SJSA1 (cell line): ENCODE measurements around the gene PAK5. TPM values are rescaled to one million over a fixed set of nuclear protein-coding genes. Genes with fewer than 3 reads are reported as not detected.

Experiments
- DNase-seq, 2 experiments: peaks; one replicate each; pipeline ENCODE4 v3.0.0-alpha.2; 2015 to 2020; ENCODE audit warnings: low spot score in 2 of 2, low read depth in 1 of 2
- H3K27ac ChIP-seq: fragments of 250-450 bp; sonication (Bioruptor Pico); 2 replicates; pipeline ENCODE4 v1.5.1; 2020; ENCODE audit warnings: mild to moderate bottlenecking, moderate library complexity
- H3K27me3 ChIP-seq: fragments of 250-450 bp; sonication (Bioruptor Pico); replicated peaks from 2 replicates; pipeline ENCODE4 v1.5.1; 2020; ENCODE audit warnings: mild to moderate bottlenecking, moderate library complexity
- H3K36me3 ChIP-seq: fragments of 250-450 bp; sonication (Bioruptor Pico); 2 replicates; pipeline ENCODE4 v1.5.1; 2020; ENCODE audit warnings: mild to moderate bottlenecking
- H3K4me1 ChIP-seq: fragments of 250-450 bp; sonication (Bioruptor Pico); replicated peaks from 2 replicates; pipeline ENCODE4 v1.6.1; 2021; ENCODE audit warnings: mild to moderate bottlenecking
- H3K4me3 ChIP-seq: fragments of 250-450 bp; sonication (Bioruptor Pico); 2 replicates; pipeline ENCODE4 v1.5.1; 2020; ENCODE audit warnings: mild to moderate bottlenecking
- H3K9me3 ChIP-seq: fragments of 250-450 bp; sonication (Bioruptor Pico); replicated peaks from 2 replicates; pipeline ENCODE4 v1.5.1; 2020; ENCODE audit warnings: mild to moderate bottlenecking
- total RNA-seq: library from RNA; depleted of rRNA; stranded (reverse); fragments of >200 nt; shearing (Covaris generic); gene quantifications from 2 replicates; pipeline ENCODE4 v1.2.3, GENCODE V29; 2014

PAK5 gene
- total RNA-seq, 1 experiment from 2014 or later = not detected

- no peaks in the 10 kb centered on the region for H3K36me3 ChIP-seq
- no peak overlapping the region for H3K27ac ChIP-seq
- H3K9me3 ChIP-seq = no peaks in the 10 kb centered on the region
- H3K4me3 ChIP-seq = no peak overlapping the region
- DNase-seq = peak in 1 of 2 experiments; percentile 8
- H3K4me1 ChIP-seq = no peaks in the 10 kb centered on the region
- peaks cover 5% of the 10 kb centered on the region; the same call in 1 of the 2 replicates for H3K27me3 ChIP-seq
Measured at GRCh38 chr20:9590189-9590588, 248.7 kb downstream of the PAK5 start.

DNA sequence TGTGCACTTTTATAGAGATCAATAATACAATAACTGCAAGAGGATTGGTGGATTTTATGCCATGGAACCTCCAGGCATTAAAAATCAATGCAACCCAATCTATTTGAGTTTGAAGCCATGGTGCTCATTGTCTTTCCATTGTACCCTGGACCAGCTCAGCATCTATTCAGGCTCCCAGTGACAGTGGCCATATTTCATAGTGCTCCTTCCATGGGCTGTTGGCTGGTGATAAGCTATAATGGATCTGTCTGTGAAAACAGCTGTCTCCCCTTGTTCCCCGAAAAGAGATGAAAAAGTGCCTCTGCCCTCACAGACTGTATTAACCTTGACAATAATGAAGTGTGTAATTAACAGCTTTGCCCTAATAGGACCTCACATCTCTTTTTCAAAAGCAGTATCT is 250.2 kb downstream of the PAK5 start:
- DNase-seq = no peak
- Histone ChIP-seq H3K4me3 (no peak overlapping the region), H3K36me3 (no peaks in the 10 kb centered on the region), H3K9me3 (no peaks in the 10 kb centered on the region), H3K4me1 (no peaks in the 10 kb centered on the region), H3K27me3 (peaks cover 7% of the 10 kb centered on the region; the same call in 1 of the 2 replicates), H3K27ac (no peak overlapping the region)

DNA sequence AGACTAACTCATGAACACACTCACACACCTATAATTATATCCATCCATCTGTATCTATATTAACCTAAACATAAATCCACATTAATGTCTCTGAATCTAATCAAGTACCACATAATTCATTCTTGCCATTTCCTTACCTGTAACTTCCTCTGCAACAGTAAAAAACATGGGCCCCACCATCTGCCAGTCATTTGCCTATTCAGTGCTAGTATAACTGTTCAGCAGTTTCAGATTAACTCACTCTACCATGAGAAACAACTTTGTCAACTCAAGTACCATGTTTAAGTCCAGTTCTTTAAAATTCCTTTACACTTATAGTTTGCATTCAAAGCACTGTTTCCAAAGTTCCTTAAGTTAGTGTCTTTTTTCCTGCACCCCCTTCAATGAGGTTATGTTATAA is 255.7 kb downstream of the PAK5 start:
- Histone ChIP-seq H3K9me3 (no peaks in the 10 kb centered on the region), H3K36me3 (no peaks in the 10 kb centered on the region), H3K27ac (no peak overlapping the region), H3K4me3 (no peak overlapping the region), H3K27me3 (peaks cover 13% of the 10 kb centered on the region; the same call in 1 of the 2 replicates), H3K4me1 (no peaks in the 10 kb centered on the region)
- DNase-seq = no peak

DNA sequence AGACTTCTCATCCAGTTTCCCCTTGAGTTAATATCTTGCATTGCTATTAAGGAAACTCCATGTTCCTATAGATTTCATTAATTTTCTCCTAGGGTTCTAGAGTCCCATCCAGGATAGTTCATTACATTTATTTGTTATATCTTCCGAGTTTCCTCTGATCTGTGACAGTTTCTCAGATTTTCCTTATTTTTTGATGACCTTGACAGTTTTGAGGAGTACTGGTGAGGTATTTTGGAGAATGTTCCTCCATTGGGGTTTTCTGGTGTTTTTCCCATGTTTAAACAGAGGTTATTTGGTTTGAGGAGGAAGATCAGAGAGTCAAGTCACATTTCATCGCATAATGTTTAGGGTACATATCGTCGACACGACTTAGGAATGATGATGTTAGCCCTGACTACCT is 256.7 kb downstream of the PAK5 start:
- no peaks in the 10 kb centered on the region for H3K9me3 ChIP-seq
- H3K36me3 ChIP-seq = no peaks in the 10 kb centered on the region
- no peak for DNase-seq
- H3K4me3 ChIP-seq = no peak overlapping the region
- H3K27me3 ChIP-seq = peaks cover 13% of the 10 kb centered on the region; the same call in 1 of the 2 replicates
- no peaks in the 10 kb centered on the region for H3K4me1 ChIP-seq
- no peak overlapping the region for H3K27ac ChIP-seq

- H3K4me1 ChIP-seq = no peaks in the 10 kb centered on the region
Measured at GRCh38 chr20:9581509-9581908, 257.4 kb downstream of the PAK5 start.

GRCh38 chr20:9578594-9578993 is 260.3 kb downstream of the PAK5 start:
- no peak overlapping the region for H3K4me3 ChIP-seq
- no peaks in the 10 kb centered on the region for H3K9me3 ChIP-seq
- H3K36me3 ChIP-seq = no peaks in the 10 kb centered on the region
- no peaks in the 10 kb centered on the region for H3K4me1 ChIP-seq
- peaks cover 6% of the 10 kb centered on the region; the same call in 1 of the 2 replicates for H3K27me3 ChIP-seq
- H3K27ac ChIP-seq = no peak overlapping the region
- DNase-seq = no peak

More at GRCh38 chr20:9581509-9581908, 257.4 kb downstream of the PAK5 start:
- H3K36me3 ChIP-seq = no peaks in the 10 kb centered on the region
- no peak for DNase-seq
- no peaks in the 10 kb centered on the region for H3K9me3 ChIP-seq
- H3K4me3 ChIP-seq = no peak overlapping the region
- H3K27me3 ChIP-seq = peaks cover 13% of the 10 kb centered on the region; the same call in 1 of the 2 replicates
- no peak overlapping the region for H3K27ac ChIP-seq

DNA sequence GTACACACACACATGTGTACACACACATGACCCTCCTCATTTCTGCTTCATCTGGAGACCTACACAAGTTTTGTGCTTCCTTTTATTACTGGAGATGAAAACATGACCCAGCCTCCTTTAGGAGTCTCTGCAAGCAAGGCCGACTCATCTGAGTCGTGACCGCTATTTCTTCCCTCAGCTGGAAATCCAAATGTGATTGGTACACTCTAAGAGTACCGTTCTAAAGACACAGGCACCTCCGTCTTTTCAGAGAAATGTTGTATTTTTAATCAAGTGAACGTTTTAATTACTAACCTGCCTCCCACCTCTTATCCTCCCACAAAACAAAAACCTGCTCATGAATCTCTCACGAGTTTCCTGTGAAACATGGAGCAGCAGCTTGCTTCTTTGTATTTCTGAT is 261.5 kb downstream of the PAK5 start:
- Histone ChIP-seq H3K27ac (no peak overlapping the region), H3K9me3 (no peaks in the 10 kb centered on the region), H3K27me3 (peaks cover 6% of the 10 kb centered on the region; the same call in 1 of the 2 replicates), H3K4me1 (no peaks in the 10 kb centered on the region), H3K4me3 (no peak overlapping the region), H3K36me3 (no peaks in the 10 kb centered on the region)
- no peak for DNase-seq

GRCh38 chr20:9576695-9577094 is 262.2 kb downstream of the PAK5 start:
- no peaks in the 10 kb centered on the region for H3K9me3 ChIP-seq
- H3K4me1 ChIP-seq = no peaks in the 10 kb centered on the region
- H3K27me3 ChIP-seq = peaks cover 6% of the 10 kb centered on the region; the same call in 1 of the 2 replicates
- no peak overlapping the region for H3K4me3 ChIP-seq
- no peak for DNase-seq
- H3K36me3 ChIP-seq = no peaks in the 10 kb centered on the region
- H3K27ac ChIP-seq = no peak overlapping the region

DNA sequence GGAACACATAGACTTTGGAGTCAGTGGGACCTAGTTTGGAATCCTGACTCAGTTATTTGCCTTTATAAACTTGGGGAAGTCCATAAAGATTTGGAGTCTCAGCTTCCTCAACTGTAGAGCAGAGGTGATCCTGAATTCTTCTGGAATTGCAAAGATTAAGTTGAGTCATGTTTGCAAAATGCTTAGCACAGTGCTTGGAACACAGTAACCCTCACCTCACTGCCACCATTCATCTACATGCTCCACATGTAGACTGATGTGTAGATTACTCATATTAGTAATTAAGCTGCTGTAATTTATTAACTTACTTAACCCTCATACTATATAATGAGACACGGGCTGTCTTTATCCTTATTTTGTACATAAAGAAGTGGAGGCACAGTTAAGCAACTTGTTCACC is 263.0 kb downstream of the PAK5 start:
- no peak overlapping the region for H3K4me3 ChIP-seq
- H3K27me3 ChIP-seq = 0 out of 2 replicates have a peak, but pooled peaks cover 6% of the 10 kb centered on the region
- H3K4me1 ChIP-seq = no peaks in the 10 kb centered on the region
- H3K27ac ChIP-seq = no peak overlapping the region
- no peak for DNase-seq
- H3K9me3 ChIP-seq = no peaks in the 10 kb centered on the region
- H3K36me3 ChIP-seq = no peaks in the 10 kb centered on the region

DNA sequence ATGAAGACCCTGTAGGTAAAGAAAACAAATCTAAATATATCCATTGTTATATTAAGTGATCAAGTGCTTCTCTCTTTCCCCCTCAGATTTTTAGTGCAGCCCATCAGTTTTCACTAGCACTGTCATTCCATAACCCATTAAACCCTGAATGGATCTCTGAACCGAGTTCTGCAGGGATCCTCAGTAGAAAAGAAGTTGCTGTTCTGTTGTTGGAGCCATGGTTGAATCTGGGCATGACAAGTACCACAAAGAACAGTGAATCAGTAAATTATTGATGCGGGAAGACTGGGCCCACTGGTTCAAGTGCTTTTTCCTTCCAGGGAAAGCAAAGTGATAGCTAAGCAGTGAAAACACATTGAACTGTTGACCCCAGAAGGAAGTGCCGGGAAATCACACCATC is 264.1 kb downstream of the PAK5 start:
- Histone ChIP-seq H3K27ac (no peak overlapping the region), H3K9me3 (no peaks in the 10 kb centered on the region), H3K4me3 (no peak overlapping the region), H3K4me1 (no peaks in the 10 kb centered on the region), H3K27me3 (0 out of 2 replicates have a peak, but pooled peaks cover 6% of the 10 kb centered on the region), H3K36me3 (no peaks in the 10 kb centered on the region)
- DNase-seq = no peak

GRCh38 chr20:9574181-9574580 is 264.7 kb downstream of the PAK5 start:
- no peaks in the 10 kb centered on the region for H3K36me3 ChIP-seq

DNA sequence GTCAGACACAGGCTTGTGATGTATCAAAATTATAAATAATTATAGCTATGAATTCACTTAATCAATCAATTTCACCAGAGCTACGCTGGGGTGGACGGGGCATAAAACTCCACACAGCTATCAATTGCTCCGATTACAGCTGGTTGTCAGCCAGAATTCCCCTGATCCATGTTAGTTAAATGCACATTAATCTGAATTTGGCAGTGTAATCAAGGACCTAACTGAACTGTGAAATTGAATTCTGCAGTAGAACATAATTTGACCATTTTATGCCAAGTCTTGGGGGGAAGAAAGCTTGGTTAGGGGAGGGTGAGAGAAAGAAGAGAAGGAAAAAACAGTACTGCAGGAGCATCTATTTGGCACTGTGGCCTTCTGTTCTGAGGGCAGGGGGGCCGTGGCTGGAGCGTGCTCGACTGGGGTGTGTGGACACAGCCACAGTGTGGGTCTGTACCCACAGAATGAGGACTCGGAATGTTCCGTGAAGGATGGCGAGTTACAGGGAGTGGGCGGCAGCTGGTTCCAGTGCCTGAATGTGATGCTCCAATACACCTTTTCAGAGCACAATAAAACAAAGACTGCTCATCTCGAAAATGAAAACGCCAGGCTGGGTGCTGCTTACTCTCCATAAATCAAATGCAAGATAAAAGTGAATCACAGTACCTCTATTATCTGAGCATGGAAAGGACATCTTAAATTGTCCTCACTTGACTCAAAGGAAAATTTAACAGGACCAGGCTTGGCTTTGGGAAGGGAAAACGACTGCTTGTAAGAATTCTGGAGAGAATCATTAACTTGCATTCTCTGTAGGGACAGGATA is 265.3 kb downstream of the PAK5 start:
- Histone ChIP-seq H3K9me3 (no peaks in the 10 kb centered on the region), H3K36me3 (no peaks in the 10 kb centered on the region), H3K4me3 (no peak overlapping the region), H3K4me1 (no peaks in the 10 kb centered on the region), H3K27me3 (no peaks in the 10 kb centered on the region), H3K27ac (no peak overlapping the region)
- no peak for DNase-seq

More at GRCh38 chr20:9574181-9574580, 264.7 kb downstream of the PAK5 start:
- Histone ChIP-seq H3K27ac (no peak overlapping the region), H3K4me3 (no peak overlapping the region), H3K9me3 (no peaks in the 10 kb centered on the region), H3K27me3 (0 out of 2 replicates have a peak, but pooled peaks cover 2% of the 10 kb centered on the region), H3K4me1 (no peaks in the 10 kb centered on the region)
- no peak for DNase-seq

GRCh38 chr20:9572670-9573069 is 266.2 kb downstream of the PAK5 start:
- H3K4me1 ChIP-seq = no peaks in the 10 kb centered on the region
- no peak for DNase-seq
- no peaks in the 10 kb centered on the region for H3K27me3 ChIP-seq
- no peak overlapping the region for H3K4me3 ChIP-seq
- H3K36me3 ChIP-seq = no peaks in the 10 kb centered on the region
- H3K9me3 ChIP-seq = no peaks in the 10 kb centered on the region
- H3K27ac ChIP-seq = no peak overlapping the region

DNA sequence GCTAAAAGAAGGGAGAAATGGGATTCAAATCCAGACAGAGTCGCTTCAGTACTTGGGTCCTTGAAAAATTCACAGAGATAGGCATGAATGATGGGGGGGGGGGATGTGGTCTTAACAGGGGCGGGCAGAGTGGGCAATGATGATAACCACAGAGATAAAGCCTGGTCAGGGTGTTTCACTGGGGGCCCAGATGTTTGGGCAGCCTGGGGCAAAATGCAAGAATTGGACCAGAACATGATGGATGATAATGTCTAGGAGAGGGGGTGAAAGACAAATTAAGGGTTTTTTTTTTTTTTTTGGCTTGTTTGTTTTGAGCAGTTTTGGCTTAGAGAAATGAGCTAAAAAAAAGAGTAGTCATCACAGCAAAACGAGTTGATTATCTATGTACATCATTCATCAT is 267.1 kb downstream of the PAK5 start:
- H3K36me3 ChIP-seq = no peaks in the 10 kb centered on the region
- H3K27ac ChIP-seq = no peak overlapping the region
- no peaks in the 10 kb centered on the region for H3K27me3 ChIP-seq

More for the DNA sequence above, 267.1 kb downstream of the PAK5 start:
- Histone ChIP-seq H3K9me3 (no peaks in the 10 kb centered on the region), H3K4me3 (no peak overlapping the region), H3K4me1 (no peaks in the 10 kb centered on the region)
- no peak for DNase-seq
